ENCODE measurements around the gene DDX31. TPM values are rescaled to one million over a fixed set of nuclear protein-coding genes. Genes with fewer than 3 reads are reported as not detected.

Gene DDX31
- total RNA-seq, 1 experiment from 2014 or later, result 19.2 TPM

GRCh38 chr9:132555528-132555927, 114.3 kb downstream of the DDX31 start:
- ChIA-PET POLR2A (ENCODE audit: unreplicated experiment) (no interaction called here), CTCF (no interaction called here)
- intact Hi-C loops (cut with micrococcal nuclease; ENCODE audit: unreplicated experiment), result no loop called here
- H3K27ac ChIP-seq, result no peak overlapping the region
- no TSS peak for BruUV-seq (replicated peaks)
- TF ChIP-seq CTCF (conservative IDR thresholded peaks at IDR 0.05) (no peak), EZH2 (IDR thresholded peaks at IDR 0.05; ENCODE audit: low read depth) (no peak)
- H2AFZ ChIP-seq, result no peak overlapping the region
- DNase-seq, result no peak
- H3K79me2 ChIP-seq (ENCODE audit: low read depth), result no peaks in the 10 kb centered on the region
- no peaks in the 10 kb centered on the region for H3K36me3 ChIP-seq (ENCODE audit: low read depth)
- H3F3A ChIP-seq (ENCODE audit: insufficient read depth, low read depth), result no peaks in the 10 kb centered on the region
- no peak overlapping the region for H3K4me3 ChIP-seq
- no peaks in the 10 kb centered on the region for H3K9me2 ChIP-seq (ENCODE audit: insufficient read depth)
- H3K4me2 ChIP-seq, result no peak overlapping the region
- peaks cover 100% of the 10 kb centered on the region for H3K27me3 ChIP-seq (ENCODE audit: insufficient read depth, low read depth)
- H4K20me1 ChIP-seq (ENCODE audit: insufficient read depth), result no peaks in the 10 kb centered on the region; the same call in 1 of the 2 replicates
- H3K4me1 ChIP-seq (replicated peaks; ENCODE audit: insufficient read depth), result no peaks in the 10 kb centered on the region
- no peaks in the 10 kb centered on the region for H3K9me3 ChIP-seq (ENCODE audit: insufficient read depth, low read depth)

- Histone ChIP-seq H3K27me3 (ENCODE audit: insufficient read depth, low read depth) (peaks cover 100% of the 10 kb centered on the region), H3K4me2 (no peak overlapping the region), H3F3A (ENCODE audit: insufficient read depth, low read depth) (no peaks in the 10 kb centered on the region), H3K4me3 (no peak overlapping the region), H3K36me3 (ENCODE audit: low read depth) (no peaks in the 10 kb centered on the region), H2AFZ (no peak overlapping the region), H4K20me1 (ENCODE audit: insufficient read depth) (no peaks in the 10 kb centered on the region; the same call in 1 of the 2 replicates), H3K27ac (no peak overlapping the region), H3K4me1 (replicated peaks; ENCODE audit: insufficient read depth) (no peaks in the 10 kb centered on the region), H3K9me2 (ENCODE audit: insufficient read depth) (no peaks in the 10 kb centered on the region), H3K79me2 (ENCODE audit: low read depth) (no peaks in the 10 kb centered on the region), H3K9me3 (ENCODE audit: insufficient read depth, low read depth) (no peaks in the 10 kb centered on the region)
- BruUV-seq (replicated peaks), result no TSS peak
- TF ChIP-seq EZH2 (IDR thresholded peaks at IDR 0.05; ENCODE audit: low read depth) (no peak), CTCF (conservative IDR thresholded peaks at IDR 0.05) (no peak)
- CTCF ChIA-PET, result no interaction called here
- DNase-seq, result no peak
- intact Hi-C loops (cut with micrococcal nuclease; ENCODE audit: unreplicated experiment), result no loop called here
- POLR2A ChIA-PET (ENCODE audit: unreplicated experiment), result no interaction called here
Observed at GRCh38 chr9:132554755-132555154, 115.0 kb downstream of the DDX31 start.

- no peak for DNase-seq
- H3K9me3 ChIP-seq (ENCODE audit: insufficient read depth, low read depth), result no peaks in the 10 kb centered on the region
- H3K27me3 ChIP-seq (ENCODE audit: insufficient read depth, low read depth), result peaks cover 93% of the 10 kb centered on the region
- ChIA-PET CTCF (no interaction called here), POLR2A (ENCODE audit: unreplicated experiment) (no interaction called here)
- no peak overlapping the region for H3K27ac ChIP-seq
- BruUV-seq (replicated peaks), result no TSS peak
- no peaks in the 10 kb centered on the region for H3F3A ChIP-seq (ENCODE audit: insufficient read depth, low read depth)
- H3K4me1 ChIP-seq (replicated peaks; ENCODE audit: insufficient read depth), result 0 out of 2 replicates have a peak, but pooled peaks cover 5% of the 10 kb centered on the region
- H2AFZ ChIP-seq, result no peak overlapping the region
- H3K36me3 ChIP-seq (ENCODE audit: low read depth), result no peaks in the 10 kb centered on the region
- intact Hi-C loops (cut with micrococcal nuclease; ENCODE audit: unreplicated experiment), result no loop called here
- TF ChIP-seq EZH2 (IDR thresholded peaks at IDR 0.05; ENCODE audit: low read depth), result no peak
- no peak for TF ChIP-seq CTCF (conservative IDR thresholded peaks at IDR 0.05)
- H3K9me2 ChIP-seq (ENCODE audit: insufficient read depth), result no peaks in the 10 kb centered on the region
- H3K4me3 ChIP-seq, result no peak overlapping the region
- H3K4me2 ChIP-seq, result no peak overlapping the region
- no peaks in the 10 kb centered on the region for H3K79me2 ChIP-seq (ENCODE audit: low read depth)
- H4K20me1 ChIP-seq (ENCODE audit: insufficient read depth), result no peaks in the 10 kb centered on the region
Observed at GRCh38 chr9:132552041-132552440, 117.7 kb downstream of the DDX31 start.

Data from PC-9 (cell line).